Stimulated activated CD8-positive, alpha-beta memory T cell treated with anti-CD3 and anti-CD28 coated beads, Interleukin-12 subunit alpha, Interleukin-12 subunit beta, amount 100 ng/mL, for 1 hour (primary cell): Measurements from ENCODE around the gene ERMP1.
"Not testable (repeated sequence)": the region's sequence is repeated elsewhere in the genome, so short reads cannot be mapped to it uniquely, and the experiment has no call there.

Source experiments
- DNase-seq: peaks from one replicate; pipeline ENCODE4 v3.0.0-alpha.2; 2020; ENCODE audit warnings: low read depth

Gene ERMP1

DNA sequence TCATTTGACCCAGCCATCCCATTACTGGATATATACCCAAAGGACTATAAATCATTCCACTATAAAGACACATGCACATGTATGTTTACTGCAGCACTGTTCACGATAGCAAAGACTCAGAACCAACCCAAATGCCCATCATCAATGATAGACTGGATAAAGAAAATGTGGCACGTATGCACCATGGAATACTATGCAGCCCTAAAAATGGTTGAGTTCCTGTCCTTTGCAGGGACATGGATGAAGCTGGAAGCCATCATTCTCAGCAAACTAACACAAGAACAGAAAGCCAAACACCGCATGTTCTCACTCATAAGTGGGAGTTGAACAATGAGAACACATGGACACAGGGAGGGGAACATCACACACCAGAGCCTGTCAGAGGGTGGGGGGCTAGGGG lies 49.5 kb downstream of the ERMP1 start:
- DNase-seq, result not testable (repeated sequence)

- not testable (repeated sequence) for DNase-seq
Observed at GRCh38 chr9:5779705-5780218, 53.2 kb downstream of the ERMP1 start.

DNA sequence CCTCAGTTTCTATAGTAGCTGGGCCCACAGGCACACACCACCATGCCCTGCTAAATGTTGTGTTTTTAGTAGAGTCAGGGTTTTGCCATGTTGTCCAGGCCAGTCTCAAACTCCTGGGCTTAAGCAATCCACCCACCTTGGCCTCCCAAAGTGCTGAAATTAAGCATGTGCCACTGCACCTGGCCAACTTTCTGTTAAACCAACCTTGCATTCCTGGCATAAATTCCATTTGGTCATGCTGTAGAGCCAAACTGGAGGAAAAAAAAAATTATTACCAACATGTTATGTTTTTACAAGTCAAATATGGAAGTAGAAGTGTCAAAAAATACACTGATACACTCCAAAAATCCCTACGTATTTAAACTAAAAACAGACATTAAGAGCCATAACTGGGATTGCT lies 54.1 kb downstream of the ERMP1 start:
- DNase-seq, result no peak

GRCh38 chr9:5773324-5773999 lies 59.5 kb downstream of the ERMP1 start:
- DNase-seq, result no peak

DNA sequence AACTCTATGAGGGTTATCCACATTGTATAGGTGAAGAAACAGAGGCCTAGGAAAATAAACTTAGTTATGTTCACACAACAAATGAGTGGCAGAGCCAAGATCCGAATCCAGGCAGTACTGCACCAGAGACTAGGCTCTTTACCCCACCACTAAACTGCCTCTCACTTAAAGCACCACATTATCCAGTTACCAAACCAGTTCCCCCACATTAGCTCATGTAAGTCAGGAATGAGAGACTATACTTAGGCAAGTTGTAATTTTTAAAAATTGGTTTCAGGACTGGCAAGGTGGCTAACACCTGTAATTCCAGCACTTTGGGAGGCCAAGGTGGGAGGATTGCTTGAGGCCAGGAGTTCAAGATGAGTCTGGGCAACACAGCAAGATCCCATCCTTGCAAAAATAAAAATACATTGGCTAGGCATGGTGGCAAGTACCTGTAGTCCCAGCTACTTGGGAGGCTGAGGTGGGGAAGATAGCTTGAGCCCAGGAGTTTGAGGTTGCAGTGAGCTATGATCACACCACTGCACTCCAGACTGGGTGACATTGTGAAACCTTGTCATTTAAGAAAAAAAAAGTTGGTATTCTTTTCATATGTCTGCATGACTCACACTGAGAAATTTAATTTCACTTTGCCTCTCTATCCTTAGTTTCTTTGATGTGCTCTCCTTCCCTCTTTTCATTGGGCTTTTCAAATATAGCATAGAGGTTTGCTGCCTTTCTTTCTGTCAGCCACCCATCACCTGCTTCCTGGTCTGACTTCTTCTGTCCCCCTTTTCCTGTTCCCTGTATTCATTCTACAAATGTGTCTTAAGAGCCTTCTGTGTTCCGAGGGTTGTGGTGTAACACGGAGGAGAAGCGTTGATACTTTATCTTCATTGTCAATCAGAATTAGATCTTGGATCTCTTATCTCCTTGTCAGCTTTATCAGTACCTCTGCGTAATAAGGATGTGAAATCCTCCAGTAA lies 64.7 kb downstream of the ERMP1 start:
- no peak for DNase-seq

GRCh38 chr9:5764130-5764868 lies 68.6 kb downstream of the ERMP1 start:
- DNase-seq, result no peak

DNA sequence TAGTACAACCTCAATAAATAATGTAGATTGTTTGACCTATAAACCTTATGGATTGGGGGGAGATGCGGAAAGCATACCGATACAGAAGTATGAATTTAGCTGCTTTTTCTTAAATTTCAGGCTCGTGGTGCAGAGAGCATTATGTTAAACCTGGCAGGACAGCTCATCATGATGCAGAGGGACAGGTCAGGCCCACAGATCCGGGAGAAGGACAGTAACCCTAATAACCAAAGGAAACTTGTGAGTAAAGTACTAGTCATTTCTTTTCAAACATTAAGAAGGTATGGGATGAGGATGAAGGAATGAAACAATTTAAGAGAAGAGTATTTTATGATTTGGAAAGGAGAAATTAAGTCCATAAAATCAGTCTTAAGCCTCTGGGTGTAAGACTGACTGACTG lies 70.5 kb downstream of the ERMP1 start:
- no peak for DNase-seq

GRCh38 chr9:5760338-5760737 lies 72.6 kb downstream of the ERMP1 start:
- no peak for DNase-seq

DNA sequence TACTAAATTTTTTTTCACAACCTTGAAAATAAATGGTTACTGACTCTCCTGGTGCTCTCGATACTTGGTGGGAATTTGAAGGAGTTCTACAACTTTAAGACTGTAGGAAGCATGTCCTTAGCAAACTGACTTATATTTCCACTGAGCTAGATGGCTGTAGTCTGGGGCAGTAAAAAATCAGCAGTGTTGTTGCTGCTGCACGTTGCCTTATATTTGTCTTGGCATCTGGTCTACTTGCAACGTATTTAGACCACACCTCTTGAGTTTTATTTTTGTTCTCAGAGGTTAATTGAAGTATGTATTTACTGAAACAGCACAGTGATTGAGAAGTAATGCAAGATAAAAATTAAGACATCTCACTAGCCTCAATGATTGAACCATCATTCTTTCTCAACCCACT lies 76.3 kb downstream of the ERMP1 start:
- DNase-seq, result no peak

- no peak for DNase-seq
Observed at GRCh38 chr9:5750569-5750968, 82.3 kb downstream of the ERMP1 start.

- no peak for DNase-seq
Observed at GRCh38 chr9:5749306-5749705, 83.6 kb downstream of the ERMP1 start.

DNA sequence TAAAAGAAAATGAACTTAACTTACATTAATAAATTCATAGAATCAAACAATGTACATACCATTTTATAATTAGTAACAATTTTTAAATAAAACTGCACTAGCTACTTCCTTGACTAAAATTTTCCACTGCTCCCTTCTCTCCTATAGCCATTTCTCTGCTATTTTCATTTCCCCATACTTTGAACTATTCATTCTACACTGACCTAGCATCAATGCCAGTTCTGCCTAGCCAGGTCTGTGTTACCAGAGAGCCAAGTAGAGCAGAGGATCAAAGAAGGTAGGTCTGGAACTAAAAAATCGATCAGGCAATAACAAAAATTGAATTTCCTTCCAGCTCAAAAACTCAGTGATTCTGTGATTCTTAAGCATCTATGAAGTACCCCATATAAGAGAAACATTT lies 84.5 kb downstream of the ERMP1 start:
- no peak for DNase-seq

GRCh38 chr9:5743109-5743508 lies 89.8 kb downstream of the ERMP1 start:
- DNase-seq, result no peak

- DNase-seq, result no peak
Observed at GRCh38 chr9:5736563-5737346, 96.2 kb downstream of the ERMP1 start.

- DNase-seq, result no peak
Observed at GRCh38 chr9:5735072-5735471, 97.8 kb downstream of the ERMP1 start.
